Type B pancreatic cell (in vitro differentiated cells): ENCODE measurements around the gene PPIF. TPM values are rescaled to one million over a fixed set of nuclear protein-coding genes. Genes with fewer than 3 reads are reported as not detected.

Experiments
- DNase-seq: peaks from one replicate; pipeline ENCODE4 v3.0.0; 2021; ENCODE audit warnings: mixed read lengths; ENCODE audit not compliant: unreplicated experiment; ENCODE audit errors: extremely low spot score
- H3K27ac Mint-ChIP-seq: 2 replicates; pipeline ENCODE4 v1.8.0; 2021; ENCODE audit warnings: mild to moderate bottlenecking, mixed read lengths
- H3K27me3 Mint-ChIP-seq: 2 replicates; pipeline ENCODE4 v1.8.0; 2021; ENCODE audit warnings: mixed read lengths
- H3K36me3 Mint-ChIP-seq: 2 replicates; pipeline ENCODE4 v1.8.0; 2021; ENCODE audit warnings: mixed read lengths
- H3K4me1 Mint-ChIP-seq: one replicate; pipeline ENCODE4 v1.8.0; 2021; ENCODE audit warnings: mixed read lengths; ENCODE audit not compliant: unreplicated experiment
- H3K4me3 Mint-ChIP-seq: 2 replicates; pipeline ENCODE4 v1.8.0; 2021; ENCODE audit warnings: mild to moderate bottlenecking, mixed read lengths
- H3K9me3 Mint-ChIP-seq: 2 replicates; pipeline ENCODE4 v1.8.0; 2021; ENCODE audit warnings: mixed read lengths
- CTCF ChIP-seq: fragments of 200-600 bp; sonication (generic); conservative IDR thresholded peaks from 2 replicates; pipeline ENCODE4 v1.5.0; 2021; ENCODE audit warnings: antibody characterized with exemption, mild to moderate bottlenecking
- long read RNA-seq: library from polyadenylated mRNA; unstranded; transcript quantifications from one replicate; pipeline ENCODE4 v2.0.0, GENCODE V29; 2020
- total RNA-seq: library from RNA; stranded (reverse); gene quantifications from 2 replicates; pipeline ENCODE4 v1.2.1, GENCODE V29; 2021; ENCODE audit warnings: low replicate concordance

Gene PPIF
- 67.5 and 91.3 TPM in 2 replicates for total RNA-seq
- long read RNA-seq, transcript PPIF-201 (6 exons, 2,190 nt): major isoform, 191 of 225 reads
- long read RNA-seq, transcript PPIF-202 (6 exons, 821 nt): minor isoform, 10 of 225 reads
- long read RNA-seq, partial matches to known transcripts: 15 of 225 reads
- long read RNA-seq, other reads (novel, unspliced or antisense): 9 of 225 reads

- no peaks in the 10 kb centered on the region for H3K27me3 Mint-ChIP-seq
- peak within 1 kb of the TSS; percentile 86 for H3K4me3 Mint-ChIP-seq
- no peaks in the 10 kb centered on the region for H3K9me3 Mint-ChIP-seq
- DNase-seq: peak; percentile 99
- peaks cover 8% of the 10 kb centered on the region for H3K36me3 Mint-ChIP-seq
- peak; percentile 95 for TF ChIP-seq CTCF
- H3K27ac Mint-ChIP-seq: peak within 1 kb of the TSS; percentile 62
- peaks cover 5% of the 10 kb centered on the region for H3K4me1 Mint-ChIP-seq
These were observed at the start of gene PPIF for GRCh38 chr10:79347226-79347893. Gene PPIF, plus strand, starts transcription at chr10:79347469. Its CDS starts 80 bp downstream, at chr10:79347549.

GRCh38 chr10:79298403-79299244, 48.6 kb upstream of the PPIF start:
- Mint-ChIP-seq H3K27ac (no peak overlapping the region), H3K27me3 (no peaks in the 10 kb centered on the region), H3K9me3 (no peaks in the 10 kb centered on the region), H3K36me3 (peaks cover 31% of the 10 kb centered on the region), H3K4me3 (no peak overlapping the region), H3K4me1 (no peaks in the 10 kb centered on the region)
- DNase-seq: no peak
- no peak for TF ChIP-seq CTCF

GRCh38 chr10:79299397-79300241, 47.6 kb upstream of the PPIF start:
- H3K4me1 Mint-ChIP-seq: no peaks in the 10 kb centered on the region
- TF ChIP-seq CTCF: no peak
- H3K36me3 Mint-ChIP-seq: peaks cover 26% of the 10 kb centered on the region
- no peaks in the 10 kb centered on the region for H3K9me3 Mint-ChIP-seq
- H3K4me3 Mint-ChIP-seq: no peak overlapping the region
- DNase-seq: no peak
- H3K27me3 Mint-ChIP-seq: no peaks in the 10 kb centered on the region
- no peak overlapping the region for H3K27ac Mint-ChIP-seq

GRCh38 chr10:79300711-79301110, 46.6 kb upstream of the PPIF start:
- H3K27me3 Mint-ChIP-seq: no peaks in the 10 kb centered on the region
- no peak for DNase-seq
- no peaks in the 10 kb centered on the region for H3K4me1 Mint-ChIP-seq
- H3K27ac Mint-ChIP-seq: peak overlapping the region; percentile 9
- H3K9me3 Mint-ChIP-seq: no peaks in the 10 kb centered on the region
- H3K4me3 Mint-ChIP-seq: no peak overlapping the region
- peaks cover 19% of the 10 kb centered on the region for H3K36me3 Mint-ChIP-seq
- TF ChIP-seq CTCF: no peak

GRCh38 chr10:79301754-79302530, 45.3 kb upstream of the PPIF start:
- no peaks in the 10 kb centered on the region for H3K9me3 Mint-ChIP-seq
- TF ChIP-seq CTCF: no peak
- H3K36me3 Mint-ChIP-seq: peaks cover 14% of the 10 kb centered on the region
- H3K27ac Mint-ChIP-seq: peak overlapping the region; percentile 9
- H3K4me1 Mint-ChIP-seq: no peaks in the 10 kb centered on the region
- no peak for DNase-seq
- no peak overlapping the region for H3K4me3 Mint-ChIP-seq
- no peaks in the 10 kb centered on the region for H3K27me3 Mint-ChIP-seq
